ENCODE measurements around the gene INPP5D.

- TF ChIP-seq CTCF (IDR thresholded peaks at IDR 0.05; ENCODE audit: low read depth, low read length) (no peak), EZH2phosphoT487 (IDR thresholded peaks at IDR 0.05; ENCODE audit: low read depth) (no peak)
These were observed 34.4 kb upstream of the INPP5D start for GRCh38 chr2:233025706-233026105.

All from OCI-LY3 (cell line).